Stimulated activated CD4-positive, alpha-beta T cell treated with anti-CD3 and anti-CD28 coated beads, Interleukin-4, amount 100 ng/mL, for 1 hour (primary cell): ENCODE data around the gene ZBED1.
A peak's percentile ranks its signal among the peaks of the same experiment; 100 is the strongest.
"Not testable (repeated sequence)": the region's sequence is repeated elsewhere in the genome, so short reads cannot be mapped to it uniquely, and the experiment has no call there.

ENCODE experiments used
- DNase-seq: peaks from one replicate; pipeline ENCODE4 v3.0.0-alpha.2; 2020

The ZBED1 gene

GRCh38 chrX:2500803-2501558 lies at the start of gene ZBED1, which contains the start of gene DHRSX:
Gene ZBED1, minus strand, starts transcription at chrX:2500976. Its CDS starts 10,257 bp downstream, at chrX:2490719.
Gene DHRSX, minus strand, starts transcription at chrX:2500976. Its CDS starts 51 bp downstream, at chrX:2500925.
- DNase-seq: peak; percentile 60

- no peak for DNase-seq
Observed at GRCh38 chrX:2549876-2550275, 49.1 kb upstream of the ZBED1 start.

- DNase-seq: no peak
Observed at GRCh38 chrX:2548711-2549423, 48.1 kb upstream of the ZBED1 start.

- no peak for DNase-seq
Observed at GRCh38 chrX:2547736-2548135, 47.0 kb upstream of the ZBED1 start.

- no peak for DNase-seq
Observed at GRCh38 chrX:2546496-2546895, 45.7 kb upstream of the ZBED1 start.

DNA sequence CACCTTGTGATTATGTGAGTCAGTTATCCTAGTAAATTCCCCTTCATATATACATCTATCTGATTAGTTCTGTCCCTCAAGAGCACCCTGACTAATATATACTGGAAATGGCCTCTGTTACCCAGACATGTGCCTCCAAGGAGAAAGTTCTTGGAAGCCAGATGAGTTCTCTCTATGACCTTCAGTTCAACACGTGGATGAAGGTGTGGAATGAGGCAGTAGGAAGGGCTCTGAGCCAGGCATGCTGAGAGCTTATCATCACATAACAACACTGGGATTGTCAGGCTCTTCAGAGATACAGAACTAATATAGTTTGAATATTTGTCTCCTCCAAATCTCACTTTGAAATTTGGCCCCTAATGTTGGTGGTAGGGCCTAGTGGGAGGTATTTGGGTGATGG lies 44.4 kb upstream of the ZBED1 start:
- DNase-seq: no peak

DNA sequence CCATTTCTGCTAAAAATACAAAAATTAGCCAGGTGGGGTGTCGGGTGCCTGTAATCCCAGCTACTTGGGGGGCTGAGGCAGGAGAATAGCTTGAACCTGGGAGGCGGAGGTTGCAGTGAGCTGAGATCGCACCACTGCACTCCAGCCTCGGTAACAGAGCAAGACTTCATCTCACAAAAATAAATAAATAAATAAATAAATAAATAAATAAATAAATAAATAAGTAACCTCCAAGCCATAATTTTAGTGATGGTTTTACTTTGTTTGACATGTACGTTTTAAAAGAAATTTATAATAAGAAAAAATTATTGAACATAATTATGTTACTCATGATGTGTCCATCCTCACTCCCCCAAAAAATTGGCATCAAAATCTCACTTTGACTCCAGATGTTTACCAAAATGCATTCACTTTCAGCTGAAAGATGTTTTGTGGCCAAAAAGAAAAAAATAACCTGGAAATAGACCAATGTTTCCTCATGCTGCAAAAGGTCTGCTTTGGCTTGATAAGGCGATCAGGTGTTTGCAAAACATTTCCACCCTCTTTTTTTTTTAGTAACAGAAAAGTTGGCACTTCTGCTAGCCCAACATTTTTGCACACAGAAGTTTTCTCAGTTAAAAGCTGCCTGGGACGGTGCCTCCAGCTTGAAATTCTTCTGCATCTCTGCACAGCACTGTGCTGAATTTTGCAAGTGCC lies 42.2 kb upstream of the ZBED1 start:
- no peak for DNase-seq

DNA sequence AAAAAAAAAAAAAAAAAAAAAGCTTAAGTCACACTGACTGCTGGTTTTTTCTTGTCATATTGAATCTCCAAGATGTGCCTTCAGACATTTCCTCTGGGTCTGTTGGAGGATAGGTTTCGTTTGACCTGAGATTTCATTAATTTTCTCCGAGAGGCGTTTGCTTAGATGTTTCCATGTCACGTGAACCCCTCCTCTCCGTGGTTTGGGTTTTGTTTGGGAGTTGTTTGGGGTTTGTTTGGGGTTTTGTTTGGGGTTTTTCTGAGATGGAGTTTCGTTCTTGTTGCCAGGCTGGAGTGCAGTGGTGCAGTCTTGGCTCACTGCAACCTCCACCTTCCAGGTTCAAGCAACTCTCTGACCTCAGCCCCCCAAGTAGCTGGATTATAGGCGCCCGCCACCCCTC lies 40.8 kb upstream of the ZBED1 start:
- DNase-seq: no peak

GRCh38 chrX:2540426-2540947 lies 39.7 kb upstream of the ZBED1 start:
- DNase-seq: no peak

GRCh38 chrX:2539586-2539985 lies 38.8 kb upstream of the ZBED1 start:
- DNase-seq: no peak

- DNase-seq: no peak
Observed at GRCh38 chrX:2538031-2538757, 37.4 kb upstream of the ZBED1 start.

DNA sequence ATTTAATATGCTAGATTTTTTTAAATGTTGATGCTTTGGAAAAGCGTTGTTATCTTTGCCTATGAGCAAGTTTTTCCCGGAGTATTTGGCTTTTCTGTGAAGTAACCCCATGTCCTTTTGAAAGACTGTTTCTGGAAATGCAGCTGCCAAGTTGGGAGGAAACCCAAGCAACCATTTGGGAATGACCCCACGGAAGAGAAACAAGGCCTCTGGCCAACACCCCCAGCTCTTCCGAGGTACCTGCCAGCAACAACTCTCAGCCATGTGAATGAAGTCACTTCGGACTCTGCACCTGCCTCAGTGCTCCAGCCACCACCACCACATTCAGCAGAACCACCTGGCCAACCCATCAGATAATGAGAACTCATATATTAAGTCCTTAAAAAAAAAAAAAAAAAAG lies 36.2 kb upstream of the ZBED1 start:
- no peak for DNase-seq

- no peak for DNase-seq
Observed at GRCh38 chrX:2536141-2536540, 35.4 kb upstream of the ZBED1 start.

- not testable (repeated sequence) for DNase-seq
Observed at GRCh38 chrX:2534261-2535021, 33.7 kb upstream of the ZBED1 start.

DNA sequence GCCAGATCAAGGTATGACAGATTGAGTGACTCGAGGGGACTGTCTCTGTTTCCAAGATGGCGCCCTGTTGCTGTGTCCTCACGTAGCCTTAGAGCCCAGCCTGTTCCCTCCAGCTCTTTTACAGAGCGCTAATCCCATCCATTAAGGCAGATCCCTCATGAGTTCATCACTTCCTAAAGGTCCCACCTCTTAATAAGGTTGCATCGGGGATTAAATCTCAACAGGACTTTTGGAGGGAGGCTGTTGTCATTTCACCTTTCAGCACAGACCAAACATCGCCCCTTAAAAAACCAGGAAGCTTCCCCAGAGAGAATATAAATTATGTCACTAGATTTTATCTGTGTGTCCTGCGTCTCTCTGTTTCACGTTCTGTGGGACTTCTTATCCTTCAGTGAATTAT lies 32.6 kb upstream of the ZBED1 start:
- DNase-seq: no peak

- no peak for DNase-seq
Observed at GRCh38 chrX:2526390-2526789, 25.6 kb upstream of the ZBED1 start.

GRCh38 chrX:2523911-2524310 lies 23.1 kb upstream of the ZBED1 start:
- DNase-seq: no peak

DNA sequence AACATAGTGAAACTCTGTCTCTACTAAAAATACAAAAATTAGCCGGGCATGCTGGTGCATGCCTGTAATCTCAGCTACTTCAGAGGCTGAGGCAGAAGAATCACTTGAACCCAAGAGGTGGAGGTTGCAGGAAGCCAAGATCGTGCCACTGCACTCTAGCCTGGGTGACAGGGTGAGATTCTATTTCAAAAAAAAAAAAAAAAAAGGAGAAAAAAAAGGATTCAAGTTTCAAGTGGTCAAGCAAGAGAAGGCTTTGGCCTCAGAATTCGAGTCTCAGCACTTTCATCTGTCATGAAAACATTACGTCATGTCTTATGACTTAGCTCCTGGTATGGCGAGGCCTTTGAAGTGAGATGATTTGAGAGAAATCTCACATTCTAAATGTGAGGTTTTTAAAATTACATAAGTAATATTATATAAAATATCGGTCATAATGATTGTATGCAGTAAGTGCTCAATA lies 21.2 kb upstream of the ZBED1 start:
- no peak for DNase-seq

GRCh38 chrX:2521092-2521926 lies 20.5 kb upstream of the ZBED1 start:
- no peak for DNase-seq

DNA sequence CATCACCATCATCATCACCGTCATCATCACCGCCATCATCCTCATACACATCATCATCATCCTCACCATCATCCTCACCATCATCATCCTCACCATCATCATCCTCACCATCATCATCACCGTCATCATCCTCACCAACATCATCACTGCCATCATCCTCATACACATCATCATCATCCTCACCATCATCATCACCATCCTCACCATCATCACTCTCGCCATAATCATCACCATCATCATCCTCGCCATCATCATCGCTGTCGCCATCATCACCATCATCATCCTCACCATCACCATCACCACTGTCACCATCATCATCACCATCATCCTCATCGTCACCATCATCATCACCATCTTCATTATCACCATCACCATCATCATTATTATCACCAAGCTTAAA lies 19.8 kb upstream of the ZBED1 start:
- DNase-seq: no peak

- DNase-seq: not testable (repeated sequence)
Observed at GRCh38 chrX:2519638-2520037, 18.9 kb upstream of the ZBED1 start.
